GM21737 (cell line): ENCODE results near the gene HRK.

Experiments used
- ATAC-seq: cut with Tn5 transposase; IDR thresholded peaks from one replicate; pipeline ENCODE4 v1.9.1; 2021; ENCODE audit warnings: mild to moderate bottlenecking, moderate library complexity; ENCODE audit not compliant: unreplicated experiment

HRK gene

DNA sequence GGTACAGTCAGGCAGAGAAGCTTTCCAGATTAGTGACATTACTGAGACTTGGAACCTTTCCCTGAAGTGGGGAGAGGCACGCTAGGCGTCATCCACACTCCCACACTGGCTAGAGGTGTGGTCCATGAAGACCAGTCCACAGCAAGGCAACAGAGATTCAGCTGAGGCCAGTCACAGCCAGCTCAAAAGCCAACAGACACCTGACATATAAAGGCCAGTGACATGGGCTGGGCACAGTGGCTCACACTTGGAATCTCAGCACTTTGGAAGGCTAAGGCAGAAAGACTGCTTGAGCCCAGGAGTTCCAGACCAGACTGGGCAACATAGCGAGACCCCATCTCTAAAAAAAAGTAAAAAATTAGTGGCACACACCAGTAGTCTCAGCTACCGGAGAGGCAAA, 10.9 kb downstream of the HRK start:
- ATAC-seq = no peak

DNA sequence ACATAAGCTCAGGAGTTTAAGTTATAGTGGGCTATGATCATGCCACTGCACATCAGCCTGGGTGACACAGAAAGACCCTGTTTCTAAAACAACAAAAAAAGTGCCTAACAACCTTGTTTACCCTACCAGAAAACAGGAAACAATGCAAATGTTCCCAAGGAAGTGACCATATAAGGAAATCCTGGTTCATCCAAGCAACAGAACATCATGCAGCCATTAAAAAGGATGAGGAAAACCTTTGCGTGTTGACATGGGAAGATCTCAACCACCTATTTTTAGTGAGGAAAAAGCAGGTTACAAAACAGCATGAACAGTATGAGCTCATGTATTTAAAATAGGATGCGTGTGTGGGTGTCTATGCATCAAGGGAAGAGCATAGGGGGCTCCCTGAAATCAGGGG, 13.7 kb downstream of the HRK start:
- ATAC-seq = no peak

DNA sequence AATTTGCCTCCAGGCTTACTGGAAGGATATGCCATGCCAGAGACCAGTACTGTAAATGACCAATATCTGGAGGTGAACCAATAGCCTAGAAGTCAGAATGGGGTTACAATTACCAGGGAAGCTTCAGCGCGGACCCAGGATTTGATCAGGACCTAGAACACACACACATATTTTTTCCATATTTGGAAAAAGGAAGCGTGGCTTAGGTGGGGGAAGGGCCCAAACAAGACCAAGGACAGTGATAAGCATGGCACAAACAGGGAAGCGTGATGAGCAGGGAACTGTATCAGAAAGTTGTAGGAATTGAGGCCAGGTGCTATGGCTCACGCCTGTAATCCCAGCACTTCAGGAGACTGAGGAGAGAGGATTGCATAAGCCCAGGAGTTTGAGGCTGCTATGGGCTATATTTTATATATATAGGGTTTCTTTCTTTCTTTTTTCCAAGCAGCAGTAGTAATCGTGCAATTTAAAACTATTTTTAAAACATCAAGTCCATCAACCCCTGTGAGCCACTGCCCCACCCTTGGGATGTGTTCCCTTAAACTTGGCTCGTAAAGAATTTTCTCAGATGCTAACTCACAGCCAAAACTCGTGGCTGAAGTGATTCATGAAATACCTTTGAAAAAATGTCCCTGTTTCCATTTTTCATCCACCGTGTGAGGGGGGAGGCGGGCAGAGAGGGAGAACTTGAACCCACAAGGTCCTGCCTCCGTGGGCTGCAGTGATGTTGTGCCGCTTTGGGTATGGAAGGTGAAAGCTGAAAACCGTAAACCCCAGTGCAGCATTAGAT, 16.7 kb downstream of the HRK start:
- ATAC-seq = no peak

DNA sequence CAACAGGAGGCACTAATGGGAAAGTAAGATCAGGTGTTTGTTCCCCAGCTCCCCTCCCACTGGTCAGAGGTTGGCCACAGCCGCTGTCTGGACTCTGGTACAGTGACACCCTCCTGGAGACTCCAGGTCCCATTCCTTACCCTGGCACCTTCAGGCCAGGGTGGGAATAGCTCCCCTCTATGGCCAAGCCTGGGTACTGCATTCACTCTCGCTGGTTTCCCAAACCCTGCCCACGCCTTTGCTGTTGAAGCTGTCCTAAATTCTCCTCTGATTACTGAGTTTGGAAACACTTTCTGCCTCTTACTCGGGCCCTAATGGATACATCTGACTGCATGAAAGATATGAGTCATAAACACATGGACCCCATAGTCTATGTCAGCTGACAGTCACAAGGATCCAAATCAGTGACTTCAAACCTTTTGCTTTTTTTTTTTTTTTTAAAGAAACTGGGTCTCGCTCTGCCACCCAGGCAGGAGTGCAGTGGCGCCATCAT, 17.9 kb downstream of the HRK start:
- ATAC-seq = no peak

DNA sequence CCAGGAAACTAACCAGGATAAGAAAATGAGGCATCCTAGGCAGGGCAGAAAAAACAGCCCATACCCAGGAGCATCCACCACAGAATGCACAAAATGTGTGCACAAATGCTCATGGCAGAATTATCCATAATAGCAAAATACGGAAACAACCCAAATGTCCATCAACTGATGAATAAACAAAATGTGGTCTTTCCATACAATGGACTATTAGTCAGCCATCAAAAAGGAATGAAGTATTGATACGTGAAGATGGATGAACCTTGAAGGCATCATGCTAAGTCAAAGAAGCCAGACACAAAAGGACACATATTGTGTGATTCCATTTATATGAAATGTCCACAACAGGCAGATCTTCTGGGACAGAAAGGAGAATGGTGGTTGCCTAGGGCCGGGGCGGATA, 19.1 kb downstream of the HRK start:
- ATAC-seq = no peak

DNA sequence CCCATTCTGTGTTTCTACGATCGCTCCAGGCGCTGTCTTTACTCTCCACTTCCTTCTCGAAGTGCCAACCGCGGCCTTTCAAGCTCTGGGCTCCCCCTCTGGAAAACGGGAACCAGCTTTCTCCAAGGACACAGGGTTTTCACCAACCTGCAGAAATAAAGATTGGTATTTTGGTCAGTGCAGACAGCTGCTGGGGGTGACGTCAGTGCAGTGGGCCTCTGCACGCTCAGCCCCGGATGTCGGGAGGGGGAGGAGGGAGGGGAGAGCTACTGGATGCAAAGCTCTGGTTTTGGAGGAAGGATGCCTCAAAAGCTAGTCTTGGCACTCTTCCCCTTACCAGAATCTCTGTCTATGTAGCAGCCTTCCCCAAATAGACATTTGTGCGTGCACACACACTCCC, 19.9 kb downstream of the HRK start:
- peak; percentile 77 for ATAC-seq

DNA sequence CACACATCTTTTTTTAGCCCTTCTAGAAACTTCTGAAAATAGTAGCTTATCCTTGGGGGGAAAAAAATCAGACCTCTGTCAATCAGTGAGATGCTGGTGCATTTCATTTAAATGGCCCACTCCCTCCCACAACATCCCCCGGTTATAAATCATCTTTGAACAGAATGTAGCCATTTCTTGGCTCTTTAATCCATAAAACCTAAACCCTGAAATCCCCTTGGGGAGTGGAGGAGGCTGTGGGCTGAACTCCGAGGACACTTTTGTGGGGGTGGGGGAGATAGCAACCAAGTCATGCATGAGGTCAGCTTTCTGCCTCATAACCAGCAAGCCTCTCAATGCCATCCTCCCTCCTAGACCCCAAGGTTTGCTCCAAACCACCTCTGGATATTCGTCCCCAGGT, 21.0 kb downstream of the HRK start:
- no peak for ATAC-seq

DNA sequence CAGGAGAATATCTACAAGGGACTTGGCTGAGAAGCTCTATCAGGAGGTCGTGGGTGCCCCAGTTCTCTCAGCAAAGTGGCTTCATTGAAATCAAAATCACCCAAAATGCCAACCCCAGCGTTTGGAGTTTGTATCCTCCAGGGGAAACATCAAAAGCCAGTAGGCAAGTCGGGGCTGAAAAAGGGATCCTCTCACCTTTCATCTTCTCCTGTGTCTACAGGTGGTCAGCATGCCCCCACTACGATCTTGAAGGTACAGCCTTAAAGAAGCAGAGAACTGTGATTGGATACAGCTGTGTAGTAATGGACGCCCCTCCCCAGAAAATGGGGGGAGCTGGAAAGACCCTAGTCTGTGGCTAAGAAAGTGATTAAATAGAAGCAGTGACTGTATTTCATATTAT, 22.2 kb downstream of the HRK start:
- ATAC-seq = no peak

DNA sequence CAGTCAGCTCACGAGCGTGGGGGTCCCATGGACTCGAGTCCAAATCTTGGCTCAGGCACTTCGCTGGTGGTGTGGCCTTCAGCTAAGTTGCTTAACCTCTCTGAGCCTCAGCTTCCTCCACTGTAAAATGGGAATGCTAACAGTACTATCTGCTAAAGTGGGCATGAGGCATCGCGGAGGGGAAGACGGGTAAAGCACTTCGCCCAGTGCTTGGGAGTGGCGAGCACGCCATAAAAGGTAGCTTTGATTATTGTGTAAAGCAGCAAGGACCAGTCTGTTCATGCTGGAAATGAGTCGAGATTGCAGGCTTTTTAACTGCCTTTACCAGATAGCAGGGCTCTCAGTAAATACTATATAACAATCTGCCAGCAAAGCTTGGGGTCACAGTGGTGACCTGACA, 24.5 kb downstream of the HRK start:
- ATAC-seq = no peak

DNA sequence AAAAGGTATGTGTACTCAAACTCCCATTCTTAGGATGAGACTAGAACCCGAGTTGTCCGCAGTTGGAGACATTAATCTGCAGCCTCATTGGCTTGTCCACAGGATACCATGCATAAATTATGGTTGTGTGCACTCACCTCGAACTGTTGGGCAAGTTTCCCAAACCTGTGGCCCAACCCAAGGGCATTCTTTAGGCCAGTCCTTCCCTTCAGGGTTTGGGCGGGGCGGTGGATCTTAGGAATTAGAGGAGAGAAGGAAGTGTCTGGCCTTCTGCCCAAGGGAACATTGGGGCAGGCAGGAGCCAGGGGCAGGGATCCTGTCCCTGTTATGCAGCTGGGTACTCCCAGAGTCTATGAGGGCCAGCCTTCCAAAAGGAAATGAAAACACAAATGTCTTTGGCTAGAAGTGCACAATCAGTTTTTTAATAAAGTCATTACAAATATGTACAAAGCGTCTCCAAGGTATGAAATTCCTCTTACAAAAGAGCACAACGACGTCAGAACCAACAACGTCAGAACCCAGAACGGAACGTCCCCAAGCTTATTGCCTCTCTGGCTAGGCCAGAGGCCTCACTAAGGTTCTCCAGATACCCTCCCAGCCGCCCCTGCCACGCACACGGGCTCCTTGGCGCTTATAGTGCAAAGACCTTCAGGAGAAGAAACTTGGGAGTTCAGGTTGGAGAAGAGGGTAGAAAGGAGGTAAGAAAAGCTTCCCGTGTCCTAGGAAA, 25.3 kb downstream of the HRK start:
- ATAC-seq = no peak

DNA sequence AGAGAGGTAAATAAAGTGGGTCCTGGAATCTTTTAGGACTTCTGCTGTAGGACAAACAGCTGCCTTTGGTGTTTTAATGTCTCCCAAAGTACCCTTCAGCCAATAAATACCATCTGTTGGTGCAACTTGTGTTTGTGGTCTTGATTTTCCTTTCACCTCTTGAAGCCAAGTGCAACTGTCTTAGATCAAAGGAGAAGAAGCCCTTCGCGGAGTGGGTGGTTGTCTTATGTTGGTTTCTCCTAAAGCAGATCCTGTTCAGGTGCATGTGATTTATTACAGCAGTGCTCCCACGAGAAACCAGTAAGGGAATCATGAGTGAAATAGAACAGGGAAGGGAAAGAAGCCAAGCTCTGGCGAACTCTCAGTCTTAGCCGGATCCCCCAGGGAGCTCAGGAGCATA, 27.7 kb downstream of the HRK start:
- no peak for ATAC-seq

DNA sequence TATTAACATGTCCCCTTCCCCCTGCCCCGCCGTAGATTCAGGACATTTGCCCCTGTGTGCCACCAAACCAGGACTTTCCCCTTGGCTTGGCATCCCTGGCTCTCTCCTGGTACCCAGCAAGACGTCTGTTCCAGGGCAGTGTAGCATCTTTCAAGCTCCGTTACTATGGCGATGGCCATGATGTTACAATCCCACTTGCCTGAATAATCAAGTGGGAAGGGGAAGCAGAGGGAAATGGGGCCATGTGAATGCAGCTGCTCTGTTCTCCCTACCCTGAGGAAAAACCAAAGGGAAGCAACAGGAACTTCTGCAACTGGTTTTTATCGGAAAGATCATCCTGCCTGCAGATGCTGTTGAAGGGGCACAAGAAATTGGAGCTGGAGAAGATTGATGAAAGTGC, 28.9 kb downstream of the HRK start:
- ATAC-seq = no peak

DNA sequence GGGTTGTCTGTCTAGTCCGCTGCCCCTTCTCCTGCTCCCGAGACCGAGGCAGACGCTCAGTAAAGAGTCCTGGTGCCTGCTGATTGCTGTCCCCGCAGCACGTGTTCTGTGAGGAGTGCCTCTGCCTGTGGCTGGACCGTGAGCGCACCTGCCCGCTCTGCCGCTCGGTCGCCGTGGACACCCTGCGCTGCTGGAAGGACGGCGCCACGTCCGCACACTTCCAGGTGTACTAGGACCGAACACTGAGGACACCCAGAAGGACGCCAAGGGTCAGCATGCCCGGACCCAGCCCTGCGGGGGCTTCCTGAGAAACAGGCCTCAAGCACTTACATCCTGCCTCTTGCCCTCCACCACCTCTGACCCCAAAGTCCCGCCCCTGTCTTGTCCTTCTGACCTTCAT, 32.0 kb downstream of the HRK start:
- ATAC-seq = no peak

DNA sequence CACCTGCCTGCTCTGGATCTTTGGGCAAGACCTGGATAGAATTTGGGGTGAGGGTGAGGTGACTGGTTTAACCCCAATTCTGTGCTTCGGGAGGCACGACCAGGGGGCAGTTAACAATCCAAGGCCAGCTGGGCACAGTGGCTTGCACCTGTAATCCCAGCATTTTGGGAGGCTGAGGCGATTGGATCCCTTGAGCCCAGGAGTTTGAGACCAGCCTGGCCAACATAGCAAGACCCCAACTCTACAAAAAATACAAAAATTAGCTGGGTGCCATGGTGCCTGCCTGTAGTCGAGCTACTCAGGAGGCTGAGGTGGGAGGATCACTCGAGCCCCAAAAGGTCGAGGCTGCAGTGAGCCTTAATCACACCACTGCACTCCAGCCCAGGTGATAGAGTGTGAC, 38.2 kb downstream of the HRK start:
- ATAC-seq = no peak

DNA sequence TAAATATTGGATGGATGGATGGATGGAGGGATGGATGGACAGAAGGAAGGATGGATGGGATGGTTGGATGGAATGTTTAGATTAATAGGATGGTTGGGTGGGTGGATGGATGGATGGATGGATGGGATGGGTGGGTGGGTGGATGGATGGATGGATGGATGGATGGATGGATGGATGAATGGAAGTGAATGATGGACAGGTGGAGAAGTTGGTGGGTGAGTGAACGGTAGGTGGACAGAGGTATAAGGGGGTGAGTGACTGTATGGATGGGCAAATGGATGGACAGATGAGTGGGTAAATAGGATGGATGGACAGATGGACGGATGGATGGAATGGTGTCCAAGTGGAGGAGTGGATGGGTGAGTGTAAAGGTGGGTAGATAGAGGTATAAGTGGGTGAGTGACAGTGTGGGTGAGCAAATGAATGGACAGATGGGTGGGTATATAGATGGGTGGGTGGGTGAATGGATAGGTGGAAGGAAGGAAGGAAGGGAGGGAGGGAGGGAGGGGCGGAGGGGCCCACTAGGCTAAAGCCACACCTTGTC, 41.9 kb downstream of the HRK start:
- no peak for ATAC-seq

DNA sequence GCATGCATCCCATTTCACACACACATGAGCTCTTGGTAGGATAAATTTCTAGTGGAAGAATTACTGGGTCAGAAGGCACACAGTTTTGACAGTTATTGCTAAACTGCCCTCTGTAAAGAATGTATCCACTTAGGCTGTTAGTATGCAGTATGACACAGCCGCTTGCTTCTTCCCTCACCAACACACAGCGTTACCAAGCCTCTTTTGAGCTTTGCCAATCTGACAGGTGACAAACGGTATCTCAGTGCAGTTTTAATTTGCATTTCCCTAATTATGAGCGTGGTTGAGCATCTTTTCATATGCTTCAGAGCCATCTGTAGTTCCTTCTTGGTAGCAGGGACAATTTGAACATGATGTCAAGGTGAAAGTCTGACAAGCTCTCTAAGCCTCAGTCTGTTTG, 42.9 kb downstream of the HRK start:
- ATAC-seq = no peak

DNA sequence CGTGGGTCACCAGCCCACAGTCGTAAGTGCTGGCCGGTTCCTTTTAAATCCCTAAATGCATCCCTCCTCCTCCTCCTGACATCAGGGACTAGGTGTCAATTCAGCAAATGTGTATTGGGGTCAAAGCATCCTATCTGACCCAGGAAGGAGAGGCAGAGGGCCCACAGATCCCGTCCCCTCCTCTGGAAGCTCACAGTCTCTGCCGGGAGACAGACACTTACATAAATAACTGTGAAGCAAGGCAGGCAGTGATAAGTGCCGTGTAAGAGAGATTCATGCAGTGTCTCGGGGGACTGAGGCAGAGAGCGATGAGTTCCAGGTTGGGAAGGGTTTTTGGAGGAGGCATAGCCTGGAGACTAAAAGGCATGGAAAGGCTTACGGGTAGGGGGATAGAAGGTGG, 44.1 kb downstream of the HRK start:
- ATAC-seq = no peak

DNA sequence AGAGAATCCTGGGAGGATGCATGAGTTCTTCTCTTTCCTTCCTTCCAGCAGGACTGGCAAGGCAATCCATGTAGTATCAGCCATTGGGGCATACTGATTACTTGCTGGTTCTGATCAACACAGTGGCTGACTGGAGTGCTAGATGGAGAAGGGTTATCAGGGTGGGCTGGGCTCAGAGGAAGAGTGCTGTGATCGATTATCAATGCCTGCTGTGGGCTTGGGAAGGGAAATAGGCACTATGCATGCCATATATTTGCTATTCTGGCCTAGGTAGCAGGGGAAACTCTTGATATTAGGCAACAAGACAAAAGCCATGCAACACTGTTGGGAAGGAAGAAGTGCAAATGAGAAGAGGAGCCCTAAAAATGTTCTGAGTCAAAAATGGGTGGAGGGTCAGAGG, 45.8 kb downstream of the HRK start:
- no peak for ATAC-seq

DNA sequence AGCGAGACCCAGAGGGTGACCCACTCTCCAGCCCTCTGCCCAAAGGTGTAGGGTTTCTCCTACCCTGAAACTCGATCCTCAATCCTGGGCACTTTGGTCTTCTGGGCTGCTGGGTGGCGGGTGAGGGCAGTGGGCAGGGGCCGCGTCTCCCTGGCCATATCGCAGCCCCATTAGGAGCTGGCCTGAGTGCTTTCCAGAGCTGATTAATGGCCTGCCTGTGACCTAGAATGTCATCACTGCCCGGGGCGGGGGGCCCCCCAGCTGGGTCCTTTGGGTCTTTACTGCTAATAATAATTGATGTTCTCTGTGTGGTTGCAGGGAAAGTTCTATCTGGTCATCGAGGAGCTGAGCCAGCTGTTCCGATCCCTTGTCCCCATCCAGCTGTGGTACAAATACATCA, 47.8 kb downstream of the HRK start:
- ATAC-seq = no peak

DNA sequence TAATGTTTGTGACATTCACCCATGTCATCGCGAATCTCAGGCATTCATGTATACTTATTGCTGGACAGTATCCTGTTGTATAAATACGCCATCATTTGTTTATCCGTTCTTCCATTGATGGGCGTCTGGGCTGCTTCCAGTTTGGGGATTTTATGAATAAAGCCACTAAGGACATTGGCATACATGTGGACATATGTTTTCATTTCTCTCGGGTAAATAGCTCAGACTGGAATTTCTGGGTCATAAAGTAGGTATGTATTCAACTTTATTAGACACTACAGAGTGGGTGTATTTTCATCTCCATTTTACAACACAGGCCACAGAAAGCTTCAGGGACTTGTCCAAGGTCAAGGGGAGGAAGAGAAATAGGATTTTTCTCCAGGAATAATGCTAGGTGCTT, 48.9 kb downstream of the HRK start:
- no peak for ATAC-seq

DNA sequence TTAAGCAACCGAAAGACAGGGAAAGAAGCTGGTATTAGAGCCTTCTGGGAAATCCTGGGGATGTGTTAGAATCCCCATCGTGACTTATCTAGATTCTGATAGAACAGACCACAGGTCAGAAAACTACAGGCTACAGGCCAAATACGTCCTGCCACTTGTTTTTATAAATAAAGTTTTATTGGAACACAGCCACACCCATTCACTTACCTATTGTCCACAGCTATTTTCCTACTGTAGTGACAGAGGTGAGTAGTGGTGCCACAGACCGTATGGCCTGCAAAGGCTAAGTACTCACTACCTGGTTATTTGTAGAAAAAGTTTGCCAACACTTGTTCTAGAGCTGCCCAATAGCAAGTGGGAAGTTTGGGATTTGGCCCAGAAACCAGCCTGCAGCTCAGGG, 53.8 kb downstream of the HRK start:
- no peak for ATAC-seq

DNA sequence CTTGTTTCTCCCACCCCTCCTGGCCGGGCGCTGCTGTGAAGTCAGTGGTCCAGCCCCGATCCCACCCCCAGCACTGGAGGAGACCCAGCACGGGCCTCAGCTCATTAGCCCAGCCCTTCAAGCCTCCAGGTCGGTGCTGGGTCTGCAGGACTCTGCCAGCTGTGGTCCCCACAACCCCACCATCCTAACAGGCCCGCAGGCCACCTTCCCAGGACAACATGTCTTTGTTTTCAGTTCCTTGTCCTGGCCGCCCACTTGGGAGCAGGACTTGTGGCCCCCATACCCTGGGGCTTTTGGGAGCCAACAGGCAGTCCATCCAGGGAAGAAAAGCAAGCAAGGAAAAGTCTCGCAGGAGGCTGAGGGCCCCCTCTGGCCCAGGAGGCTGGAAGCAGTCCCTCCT, 60.0 kb downstream of the HRK start:
- ATAC-seq = no peak
